GM21619 (cell line): ENCODE measurements around the gene UBAC2.

ENCODE experiments used
- ATAC-seq: cut with Tn5 transposase; IDR thresholded peaks from one replicate; pipeline ENCODE4 v1.9.1; 2021; ENCODE audit not compliant: unreplicated experiment

Gene UBAC2

DNA sequence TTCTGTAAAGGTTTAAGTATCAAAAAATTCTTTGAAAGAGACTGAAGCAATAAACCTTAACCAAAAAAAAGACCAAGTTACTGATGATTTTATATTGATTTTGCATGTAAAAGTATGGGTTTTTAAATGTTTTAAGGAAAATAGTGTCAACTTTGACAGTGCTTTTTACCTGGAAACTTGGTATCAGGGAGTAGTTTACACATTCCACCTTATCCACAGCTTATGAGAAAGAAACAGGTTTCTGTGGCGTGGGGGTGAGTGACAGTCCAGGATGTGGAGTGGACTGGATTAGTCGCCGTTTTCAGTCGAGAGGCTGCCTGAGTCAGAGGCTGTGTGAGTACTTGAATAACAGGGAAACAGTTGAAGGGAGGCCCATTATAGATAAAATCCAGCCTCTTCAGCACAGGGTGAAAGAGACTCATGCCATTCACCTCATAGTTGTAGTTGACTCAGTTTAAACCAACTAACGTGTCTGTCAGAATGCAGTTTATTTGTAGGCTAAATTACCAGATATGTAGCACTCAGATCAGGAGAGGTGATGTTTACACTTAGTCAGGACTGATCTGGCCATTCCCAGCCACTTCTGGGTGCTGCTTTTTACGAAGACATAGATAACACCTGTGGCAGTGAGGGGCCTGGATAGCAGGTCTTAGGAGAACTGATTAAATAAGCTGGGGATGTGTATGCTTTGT is 107.1 kb downstream of the UBAC2 start:
- ATAC-seq: peak; percentile 35

DNA sequence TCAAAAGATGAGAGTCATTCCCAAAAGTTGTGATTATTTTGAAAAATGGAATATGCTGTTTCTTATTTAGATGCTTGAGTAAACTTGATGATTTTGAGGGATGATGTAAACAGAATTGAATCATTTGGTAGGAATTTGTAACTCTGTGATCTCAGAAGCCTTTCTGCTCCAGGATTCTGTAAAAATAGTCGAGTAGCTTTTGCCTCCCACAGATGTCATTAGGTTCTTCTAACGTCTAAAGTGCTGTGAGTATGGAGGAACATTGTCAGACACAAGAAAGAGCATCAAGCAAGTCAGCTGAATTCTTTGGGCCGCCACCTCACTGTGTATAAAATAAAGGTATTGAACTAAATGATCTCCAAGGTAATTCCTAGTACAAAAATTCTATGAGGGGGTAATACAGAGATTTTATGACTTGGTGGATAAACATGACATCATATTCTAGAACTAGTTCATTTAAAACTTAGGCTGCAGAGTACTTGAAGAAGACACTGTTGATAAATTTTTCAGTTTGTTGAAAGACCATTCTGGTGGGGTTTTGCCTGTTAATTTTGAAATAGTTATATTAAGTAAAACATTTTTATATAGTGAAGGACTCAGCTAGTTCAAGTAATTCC is 107.9 kb downstream of the UBAC2 start:
- no peak for ATAC-seq

DNA sequence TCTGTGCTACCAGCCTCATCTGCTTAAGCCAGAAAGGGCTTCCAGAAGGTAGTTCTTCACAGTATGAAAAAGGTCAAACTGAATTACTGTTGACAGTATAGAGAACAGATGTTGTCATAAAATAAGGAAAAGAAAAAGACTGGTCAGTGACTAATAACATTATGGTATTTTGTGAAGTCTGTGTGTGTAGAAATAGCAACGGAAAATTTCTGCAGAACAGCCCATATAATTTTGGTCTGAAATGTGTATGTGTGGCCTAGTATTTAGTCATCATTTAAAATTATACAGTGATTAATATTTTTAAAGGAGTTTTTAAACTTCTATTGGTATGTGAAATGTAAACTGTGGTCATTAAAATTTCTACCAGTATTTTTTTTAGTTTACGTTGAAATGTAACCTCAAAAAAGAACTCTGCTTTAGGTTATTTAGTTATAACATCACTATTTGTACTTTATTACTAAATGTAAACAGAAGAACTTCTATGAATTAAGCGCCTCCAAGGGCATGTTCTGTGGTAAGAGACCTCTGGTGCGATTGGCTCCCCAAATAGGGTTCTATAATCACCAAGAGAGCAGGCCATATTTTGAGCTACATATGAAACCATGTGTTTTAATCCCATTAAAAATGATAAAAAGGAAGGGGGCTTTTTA is 109.9 kb downstream of the UBAC2 start:
- ATAC-seq: peak; percentile 39

DNA sequence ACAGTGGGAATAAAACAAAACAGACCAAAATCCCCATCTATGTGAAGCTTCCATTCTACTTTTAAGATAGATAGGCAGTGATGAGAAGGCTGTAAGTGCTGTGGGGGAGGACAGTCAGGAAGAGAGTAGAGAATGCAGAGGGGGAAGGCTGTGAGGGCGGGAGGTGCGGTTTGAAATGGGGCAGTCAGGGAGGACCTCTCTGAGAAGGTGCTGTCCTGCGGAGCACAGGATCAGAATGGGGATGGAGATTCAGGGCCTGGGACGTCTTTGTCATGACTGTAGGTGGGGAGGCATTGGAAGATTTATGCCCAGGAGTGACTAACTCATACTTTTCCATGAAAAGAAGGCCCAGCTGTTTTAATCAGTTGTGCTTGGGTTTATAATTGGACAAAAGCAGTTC is 110.5 kb downstream of the UBAC2 start:
- no peak for ATAC-seq

DNA sequence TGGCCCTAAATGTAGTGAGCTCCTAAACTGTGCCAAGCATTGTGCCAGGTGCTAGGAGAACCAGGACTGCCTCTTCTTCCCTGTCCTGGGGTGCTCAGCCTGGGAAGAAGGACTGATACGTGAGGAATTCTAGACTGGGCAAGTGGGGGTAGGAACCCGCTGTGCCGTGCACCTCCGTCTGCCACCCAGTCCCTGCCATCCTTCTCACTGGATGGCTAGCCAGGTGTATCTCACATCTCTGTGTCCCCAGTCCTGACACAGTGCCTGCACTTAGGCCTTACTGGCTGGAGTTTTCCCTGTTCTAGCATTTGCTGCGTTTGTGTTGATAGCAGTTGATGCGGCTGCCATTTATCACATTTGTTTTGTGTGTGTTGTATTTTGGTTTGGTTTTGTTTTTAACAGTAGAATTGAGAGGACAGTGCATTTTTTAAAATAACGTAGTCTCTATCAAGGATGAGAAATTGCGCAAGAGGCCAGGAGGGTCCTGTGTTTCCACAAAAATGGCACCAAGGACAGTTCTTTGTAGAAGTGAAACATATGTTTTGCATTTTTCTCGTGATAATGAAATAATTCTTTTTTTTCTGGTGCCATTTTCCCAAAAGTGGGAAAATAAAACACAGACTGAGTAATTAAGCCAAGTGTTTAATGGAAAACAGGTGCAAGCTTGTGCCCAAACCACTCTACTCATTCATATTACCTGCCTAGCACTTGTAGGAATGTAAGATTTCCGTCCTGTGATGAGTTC is 111.3 kb downstream of the UBAC2 start:
- ATAC-seq: no peak

DNA sequence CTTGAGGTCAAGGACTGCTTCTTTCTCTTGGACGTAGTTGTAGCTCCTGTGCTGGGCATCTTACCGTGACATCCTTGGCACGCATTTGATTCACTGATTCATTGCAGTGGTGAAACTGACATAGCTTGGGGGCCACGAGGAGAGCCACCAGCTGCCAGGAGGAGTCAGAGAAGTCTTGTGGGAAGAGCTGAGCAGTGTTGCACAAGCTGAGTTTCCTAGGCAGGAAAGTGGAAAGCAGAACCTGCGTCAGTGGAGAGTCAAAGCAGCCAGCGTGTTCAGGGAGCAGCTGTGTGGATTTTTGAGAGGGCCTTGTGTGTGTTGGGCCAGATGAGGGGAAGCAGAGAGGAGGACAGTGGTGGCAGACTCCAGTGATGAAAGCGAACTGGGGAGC is 111.8 kb downstream of the UBAC2 start:
- ATAC-seq: no peak

DNA sequence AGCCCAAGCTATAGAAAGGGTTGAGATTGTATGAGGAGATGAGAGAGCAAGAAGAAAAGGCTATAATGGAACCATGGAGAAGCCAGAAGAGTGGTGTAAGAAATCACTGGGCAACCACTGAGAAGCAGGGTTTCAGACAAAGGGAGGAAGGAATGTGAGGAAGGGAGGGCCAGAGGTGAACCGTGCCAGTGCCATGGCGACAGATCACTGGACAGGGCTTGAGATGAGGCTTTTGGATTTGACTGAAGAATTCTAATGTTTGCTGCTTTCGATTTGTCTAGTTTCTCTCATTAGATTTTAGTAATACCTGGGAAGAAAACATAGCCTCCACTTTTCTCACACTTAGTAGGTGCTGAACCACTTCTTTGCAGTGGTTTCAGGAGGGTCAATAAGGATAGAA is 112.8 kb downstream of the UBAC2 start:
- ATAC-seq: no peak

DNA sequence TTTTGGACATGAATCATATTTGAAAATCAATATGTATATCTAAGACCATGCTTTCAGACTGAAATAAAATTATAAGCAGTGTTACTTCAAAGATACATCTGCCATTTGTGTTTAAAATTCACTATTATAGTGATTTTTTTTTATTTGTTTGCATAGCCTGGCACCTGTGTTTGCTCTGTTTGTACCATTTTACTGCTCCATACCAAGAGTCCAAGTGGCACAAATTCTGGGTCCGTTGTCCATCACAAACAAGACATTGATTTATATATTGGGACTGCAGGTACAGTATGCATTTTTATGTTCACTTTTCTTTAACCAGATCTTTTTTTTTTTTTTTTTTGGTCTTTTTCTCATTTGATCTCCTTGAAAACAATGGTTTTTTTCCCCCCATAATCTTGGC is 113.3 kb downstream of the UBAC2 start:
- no peak for ATAC-seq

DNA sequence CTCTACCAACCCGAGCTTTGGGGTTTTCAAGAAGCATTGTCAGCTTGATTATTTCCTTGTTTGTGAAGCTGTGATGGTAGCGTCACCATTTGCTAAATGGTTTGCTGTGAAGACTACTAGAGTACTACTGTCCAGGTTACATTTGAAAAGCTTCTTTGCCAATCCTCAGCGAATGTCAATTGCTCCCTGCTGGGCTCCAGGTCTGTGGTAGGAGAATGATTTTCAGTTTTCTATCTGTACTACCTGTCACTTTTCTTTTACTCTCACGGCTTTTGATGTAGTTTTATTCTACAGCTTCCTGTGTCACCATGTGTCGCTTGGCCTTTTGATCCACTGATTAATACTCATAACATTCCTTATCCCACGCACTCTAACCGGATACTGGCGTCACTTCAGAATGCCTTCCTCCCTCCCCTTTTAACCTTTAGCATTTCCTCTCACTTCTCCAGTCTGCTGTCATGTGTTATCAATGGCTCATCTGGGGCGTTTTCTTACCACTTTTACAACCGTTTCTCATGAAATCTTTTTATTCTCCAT is 114.1 kb downstream of the UBAC2 start:
- ATAC-seq: no peak

DNA sequence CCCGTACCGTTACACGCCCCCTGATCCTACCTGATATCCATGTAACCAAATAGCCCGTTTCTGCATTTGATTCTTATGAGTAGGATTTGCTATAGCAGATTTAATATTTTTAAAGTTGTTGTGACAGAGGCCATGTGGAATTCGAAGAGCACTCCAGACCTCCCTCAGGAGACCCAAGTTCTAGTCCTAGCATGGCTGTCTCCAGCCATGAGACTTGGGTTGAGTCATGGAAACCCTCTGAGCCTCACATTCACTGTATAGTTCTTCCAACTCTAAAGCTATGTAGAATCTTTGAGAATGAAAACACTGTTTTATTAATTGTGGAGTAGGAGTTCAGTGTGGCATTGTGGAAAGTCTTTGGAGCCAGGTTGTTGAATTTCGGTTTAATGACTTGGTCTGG is 114.5 kb downstream of the UBAC2 start:
- ATAC-seq: no peak

DNA sequence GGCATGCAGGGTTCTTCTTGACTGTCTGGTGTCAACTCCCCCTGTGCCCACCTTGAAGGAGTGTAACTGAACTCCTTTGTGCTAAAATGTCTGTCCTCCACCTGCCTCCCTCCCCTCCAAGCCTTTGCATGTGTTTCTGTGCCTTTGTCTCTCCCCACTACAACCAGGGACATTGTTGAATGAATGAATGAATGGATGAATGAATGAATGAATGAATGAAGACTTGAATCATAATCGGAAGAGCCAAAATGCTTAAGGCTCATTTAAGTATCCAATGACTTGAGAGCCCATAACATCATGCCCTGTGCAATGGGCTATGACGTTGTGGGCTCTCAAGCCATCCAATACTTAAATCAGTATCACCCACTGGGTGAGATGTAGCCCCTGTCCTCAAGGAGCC is 115.6 kb downstream of the UBAC2 start:
- ATAC-seq: no peak

DNA sequence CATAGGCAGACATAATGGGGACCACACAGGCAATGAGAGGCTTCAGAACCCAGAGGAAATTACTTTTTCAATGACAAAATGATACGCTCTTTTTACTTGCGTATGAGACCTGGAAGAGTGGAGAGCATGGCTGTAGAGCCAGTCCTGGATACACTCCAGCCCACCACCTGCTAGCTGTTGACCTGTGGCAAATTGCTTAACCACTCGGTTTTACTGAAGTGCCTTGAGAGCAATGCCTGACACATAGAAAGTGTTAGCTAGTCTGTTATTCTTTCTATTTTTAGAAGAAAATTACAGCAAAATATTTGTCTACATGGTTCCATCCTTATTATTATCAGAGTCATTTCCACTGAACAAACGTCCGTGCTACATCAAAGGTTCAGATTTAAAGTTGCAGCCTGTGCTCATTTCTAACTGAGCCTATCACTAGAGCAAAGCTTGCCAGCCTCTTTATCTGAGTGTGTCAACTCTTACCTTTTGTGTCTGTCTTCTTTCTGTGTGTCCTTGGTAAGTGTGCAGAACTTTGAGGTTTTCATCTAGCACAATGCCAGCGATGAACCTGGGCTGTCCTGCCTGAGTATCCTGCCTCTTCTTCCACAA is 116.1 kb downstream of the UBAC2 start:
- no peak for ATAC-seq

DNA sequence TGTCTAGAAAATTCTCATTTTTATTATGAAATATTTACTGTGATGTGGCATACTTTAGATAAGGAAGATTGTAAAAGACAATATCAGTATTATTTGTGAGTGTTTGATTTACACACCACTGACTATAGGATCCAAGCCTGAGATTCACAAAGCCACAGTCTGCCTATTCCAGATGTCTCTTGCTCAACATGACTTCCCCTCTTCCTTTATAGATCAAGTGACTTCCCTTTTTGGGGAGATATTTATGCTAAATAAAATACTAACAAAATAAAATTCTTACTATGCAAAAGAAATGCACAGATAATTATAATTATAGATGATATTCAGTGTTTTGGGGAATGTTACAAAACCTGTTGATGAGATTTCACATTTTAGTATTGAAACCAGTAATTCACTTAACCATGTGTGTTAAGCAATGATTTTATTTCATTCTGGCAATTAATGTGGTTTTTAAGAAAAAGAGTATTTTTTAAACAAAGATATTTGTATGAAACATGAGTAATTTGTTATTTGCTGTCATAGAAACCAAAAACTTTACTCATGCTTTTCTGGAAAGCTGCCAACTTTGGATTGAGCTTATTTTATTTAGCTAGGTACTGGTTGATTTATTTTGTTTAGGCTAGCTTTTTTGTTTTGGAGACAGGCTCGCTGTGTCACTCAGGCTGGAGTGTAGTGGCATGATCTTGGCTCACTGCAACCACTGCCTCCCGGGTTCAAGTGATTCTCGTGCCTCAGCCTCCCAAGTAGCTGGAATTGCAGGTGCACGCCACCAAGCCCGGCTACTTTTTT is 120.2 kb downstream of the UBAC2 start:
- no peak for ATAC-seq

DNA sequence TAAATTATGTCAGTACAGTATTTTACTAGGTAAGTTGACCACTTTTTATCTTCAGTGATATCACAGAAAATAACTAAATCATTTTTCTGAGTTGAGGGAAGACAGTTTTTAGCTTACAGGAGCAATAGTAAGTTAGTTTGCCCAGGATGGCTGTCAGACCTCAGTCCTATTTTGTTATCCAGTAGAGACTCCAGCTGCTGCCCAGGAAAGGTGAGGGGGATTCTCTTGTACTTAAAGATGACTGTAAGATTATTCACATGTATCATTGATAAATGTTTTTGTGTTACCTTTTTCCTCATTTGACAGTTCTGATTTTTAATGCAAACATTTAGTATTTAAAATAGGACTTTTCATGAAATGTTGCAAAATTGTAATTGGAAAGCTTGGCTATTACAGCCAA is 121.1 kb downstream of the UBAC2 start:
- ATAC-seq: no peak

DNA sequence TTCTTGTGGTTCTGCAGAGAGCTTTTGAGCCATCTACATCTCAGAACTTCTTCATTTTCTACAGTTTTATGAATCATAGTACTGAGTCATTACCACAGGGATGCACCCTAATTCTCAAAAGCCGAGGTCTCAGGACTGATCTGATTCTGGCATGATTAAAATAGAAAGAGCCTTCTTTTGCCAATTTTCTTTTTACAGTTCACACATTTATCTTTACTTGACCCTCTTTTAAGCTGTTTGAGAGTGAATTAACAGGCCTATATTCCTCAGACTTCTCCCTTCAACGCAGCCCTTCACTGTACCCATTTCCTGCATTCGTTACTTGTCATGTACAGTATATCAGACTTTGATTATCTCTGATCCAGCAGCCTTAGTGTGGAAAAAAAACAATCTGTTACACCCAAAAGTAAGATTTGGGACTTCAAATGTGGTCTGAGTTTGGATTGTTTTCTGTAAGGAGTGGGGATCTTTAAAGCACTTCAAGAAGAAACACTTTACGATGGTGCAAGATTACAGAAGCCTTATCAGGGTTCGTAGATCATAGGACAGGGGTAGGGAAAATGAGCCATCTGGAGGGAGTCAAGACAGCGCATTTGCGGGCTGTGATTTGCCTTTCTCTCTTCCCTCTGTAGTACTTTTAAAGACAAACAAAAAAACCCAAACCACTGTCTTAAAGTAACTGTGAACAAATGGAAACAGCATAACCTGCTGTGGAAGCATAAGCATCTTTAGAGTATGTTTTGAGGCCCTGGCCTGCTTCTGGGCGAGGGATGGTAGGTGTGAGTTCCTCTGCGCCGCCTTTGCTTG is 121.8 kb downstream of the UBAC2 start:
- peak; percentile 81 for ATAC-seq

DNA sequence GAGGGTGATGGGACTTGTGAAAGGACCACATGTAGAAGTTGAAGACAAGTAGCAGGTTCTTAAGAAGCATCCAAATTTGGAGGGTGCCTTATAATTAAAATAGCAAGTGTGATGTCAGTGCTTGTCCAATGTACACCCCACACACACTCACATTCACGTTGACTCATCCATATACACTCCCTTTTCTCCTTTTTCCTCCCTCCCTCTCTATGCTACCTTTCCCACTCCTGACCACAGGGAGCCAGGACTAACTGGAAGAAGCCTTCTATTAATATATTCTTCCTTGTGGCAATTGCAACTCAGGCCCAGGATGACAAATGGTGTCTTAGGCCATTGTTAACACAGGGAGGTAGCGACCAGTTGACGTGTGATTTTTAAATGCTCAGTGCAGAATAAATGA is 122.8 kb downstream of the UBAC2 start:
- ATAC-seq: no peak

DNA sequence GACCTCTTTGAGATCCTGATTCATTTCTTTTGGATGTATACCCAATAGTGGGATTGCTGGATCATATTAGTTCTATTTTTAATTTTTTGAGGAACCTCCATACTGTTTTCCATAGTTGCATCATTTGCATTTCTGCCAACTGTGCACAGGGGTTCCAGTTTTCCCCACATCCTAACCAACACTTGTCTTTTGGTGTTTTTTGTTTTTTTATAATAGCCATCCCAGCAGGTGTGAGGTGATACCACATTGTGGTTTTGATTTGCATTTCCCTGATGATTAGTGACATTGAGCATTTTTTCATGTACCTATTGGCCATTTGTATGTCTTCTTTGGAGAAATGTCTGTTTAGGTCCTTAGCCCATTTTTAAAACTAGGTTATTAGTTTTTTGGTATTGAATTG is 125.4 kb downstream of the UBAC2 start:
- ATAC-seq: no peak

DNA sequence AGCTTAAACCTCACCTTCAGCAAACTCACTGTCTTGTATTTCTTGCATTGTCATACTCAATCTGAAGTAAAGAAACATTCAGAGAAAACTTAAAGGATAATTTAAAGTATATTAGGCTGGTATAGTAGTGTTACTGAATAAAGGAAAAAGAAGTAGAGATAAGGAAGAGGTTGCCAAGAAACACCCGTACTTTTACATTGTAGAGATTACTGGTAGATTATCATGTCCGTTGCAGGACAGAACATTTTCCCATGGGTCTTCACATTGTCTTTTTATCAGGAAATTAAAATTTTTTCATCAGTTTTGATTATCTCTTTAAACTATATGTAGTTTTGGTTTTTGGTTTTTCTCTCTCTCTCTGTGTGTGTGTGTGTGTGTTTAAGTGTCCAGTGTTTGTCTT is 126.5 kb downstream of the UBAC2 start:
- ATAC-seq: no peak

DNA sequence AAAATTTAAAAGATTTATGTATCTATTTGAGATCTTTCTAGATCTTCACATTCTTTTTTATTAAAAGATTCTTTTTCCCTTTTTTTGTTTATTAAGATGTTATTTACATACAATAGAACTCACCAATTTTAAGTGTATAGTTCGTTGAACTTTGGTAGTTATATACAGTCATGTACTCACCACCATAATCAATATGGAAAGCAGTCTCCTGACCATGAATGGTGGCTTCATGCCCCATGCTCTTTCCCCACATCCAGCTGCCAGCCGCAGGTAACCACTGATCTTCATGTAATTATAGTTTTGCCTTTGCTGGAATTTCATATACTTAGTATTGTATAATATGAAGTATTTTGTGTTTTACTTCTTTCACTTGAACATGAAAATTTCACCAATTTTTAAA is 127.1 kb downstream of the UBAC2 start:
- no peak for ATAC-seq

DNA sequence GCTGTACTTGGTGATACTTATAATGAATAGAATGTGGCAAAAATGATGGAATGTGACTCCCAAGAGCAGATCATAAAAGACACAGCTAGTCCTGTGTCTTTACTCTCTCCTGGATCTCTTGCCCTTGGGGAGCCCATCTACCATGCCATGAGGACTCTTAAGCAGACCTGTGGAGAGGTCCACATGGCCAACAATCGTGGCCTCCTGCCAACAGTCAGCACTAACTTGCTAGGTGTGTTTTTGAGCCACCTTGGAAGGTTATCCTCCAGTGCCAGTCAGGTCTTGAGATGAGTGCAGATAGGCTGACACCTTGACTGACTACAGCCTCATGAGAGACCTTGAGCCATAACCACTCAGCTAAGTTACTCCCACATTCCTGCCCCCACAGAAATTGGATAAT is 128.8 kb downstream of the UBAC2 start:
- ATAC-seq: no peak
